ENCODE measurements around the gene STK16. TPM values are rescaled to one million over a fixed set of nuclear protein-coding genes. Genes with fewer than 3 reads are reported as not detected.

STK16 gene
- total and polyA plus RNA-seq, 10 donors: 17.0 to 47.6 (median 29.5) TPM

DNA sequence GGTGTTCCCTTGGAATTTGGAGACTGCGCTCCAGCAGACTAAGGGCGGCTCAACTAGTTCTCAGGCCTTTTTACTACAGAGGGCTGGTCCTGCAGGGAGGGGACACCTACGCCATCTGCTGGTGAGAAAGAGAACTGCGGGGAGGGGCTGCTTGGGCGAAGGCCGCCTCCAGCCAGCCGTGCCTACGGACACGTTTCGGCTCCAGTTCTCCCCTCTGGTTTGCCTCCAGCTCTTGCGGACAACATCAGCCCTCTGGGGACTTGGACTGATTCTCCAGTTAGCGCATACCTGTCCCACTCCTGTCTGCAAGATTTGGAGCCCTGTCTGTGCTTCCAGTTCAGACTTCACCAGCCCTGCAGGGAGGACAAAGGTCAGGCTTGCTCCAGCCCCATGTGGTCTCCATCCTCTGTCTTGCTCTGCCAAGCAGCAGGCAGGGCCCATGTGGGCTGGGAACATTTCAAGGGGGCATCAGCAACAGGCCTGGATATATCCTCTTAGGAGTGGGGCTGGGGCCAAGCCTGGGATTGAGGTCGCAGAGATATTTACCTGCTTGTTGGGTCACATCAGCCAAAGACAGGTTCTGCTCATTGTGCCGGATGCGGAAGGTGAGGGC lies 53.6 kb downstream of the STK16 start:
- Histone ChIP-seq H3K36me3 (no peaks in the 10 kb centered on the region), H3K27ac (no peak overlapping the region), H3K4me3 (no peak overlapping the region), H3K27me3 (replicated peaks in 1 of 7) (peaks cover 0 to 58% (median 4%) of the 10 kb centered on the region in 7 donors), H3K4me1 (peaks cover 0 to 25% (median 18%) of the 10 kb centered on the region in 6 donors), H3K9me3 (no peaks in the 10 kb centered on the region)
- WGBS, 5 donors: 22 to 39% (median 25%) methylated on average over 8 to 15 of the region's 15 CpGs
- TF ChIP-seq POLR2AphosphoS5 (IDR thresholded peaks at IDR 0.05) (peak; percentile 35 to 63 (median 42)), POLR2A (IDR thresholded peaks at IDR 0.05) (no peak), CTCF (IDR thresholded peaks at IDR 0.05 in 8 of 11, conservative IDR thresholded peaks at IDR 0.05 in 3 of 11) (peak; percentile 96 to 100 (median 100))
- peak; percentile 95 for DNase-seq
- intact Hi-C loops (cut with DNase I; ENCODE audit: low total_unique reads): no loop called here

- no peak for TF ChIP-seq CTCF (IDR thresholded peaks at IDR 0.05 in 8 of 11, conservative IDR thresholded peaks at IDR 0.05 in 3 of 11)
- TF ChIP-seq POLR2A (IDR thresholded peaks at IDR 0.05): no peak
- TF ChIP-seq POLR2AphosphoS5 (IDR thresholded peaks at IDR 0.05): no peak
- intact Hi-C loops (cut with DNase I; ENCODE audit: low total_unique reads): no loop called here
- no peaks in the 10 kb centered on the region for H3K9me3 ChIP-seq
- H3K27ac ChIP-seq: no peak overlapping the region
- DNase-seq: peak; percentile 74
- no peaks in the 10 kb centered on the region for H3K36me3 ChIP-seq
- H3K27me3 ChIP-seq (replicated peaks in 1 of 7): peaks cover 0 to 59% (median 4%) of the 10 kb centered on the region in 7 donors
- no peak overlapping the region for H3K4me3 ChIP-seq
- peaks cover 0 to 20% (median 13%) of the 10 kb centered on the region in 6 donors for H3K4me1 ChIP-seq
- 74 to 83% (median 79%) methylated on average over 6 of the region's 6 CpGs for WGBS, 5 donors
Observed at GRCh38 chr2:219299372-219299760, 54.1 kb downstream of the STK16 start.

Small RNA genes within 50 kb of the gene (microRNA-seq; reads per million reads assigned to microRNA genes)
- 0 reads per million in 3 donors for gene MIR153-1

Small RNA genes within 50 kb of the gene (small RNA-seq; reads per million reads assigned to genes)
- gene MIR153-1: 0 to 0.35 (median 0.06) reads per million in 4 donors

Other genes starting within 250 kb of the STK16 start
- under 1 TPM in 1 of 7 donors, not detected in 6; 0.28 TPM for gene CFAP65, start 204.0 kb upstream of the STK16 start, total RNA-seq
- not detected for gene CFAP65, start 204.0 kb upstream of the STK16 start, polyA plus RNA-seq
- not detected for gene IHH, start 184.6 kb upstream of the STK16 start, total RNA-seq
- under 1 TPM in 2 of 3 donors, not detected in 1; 0.06 to 0.13 TPM for gene IHH, start 184.6 kb upstream of the STK16 start, polyA plus RNA-seq
- 10 to 100 TPM; 13.3 to 25.9 (median 16.6) TPM for gene NHEJ1, start 84.7 kb upstream of the STK16 start, total RNA-seq
- gene NHEJ1, start 84.7 kb upstream of the STK16 start, polyA plus RNA-seq: 1 to 10 TPM; 5.5 to 7.9 (median 7.8) TPM
- 1 to 10 TPM; 1.5 to 5.0 (median 3.5) TPM for gene SLC23A3, start 75.5 kb upstream of the STK16 start, total RNA-seq
- gene SLC23A3, start 75.5 kb upstream of the STK16 start, polyA plus RNA-seq: 1 to 10 TPM; 1.2 to 2.2 (median 1.3) TPM
- gene CNPPD1, start 68.6 kb upstream of the STK16 start, total RNA-seq: 10 to 100 TPM; 51.3 to 80.8 (median 66.4) TPM
- gene CNPPD1, start 68.6 kb upstream of the STK16 start, polyA plus RNA-seq: 10 to 100 TPM; 53.5 to 65.2 (median 65.2) TPM
- gene RETREG2, start 67.2 kb upstream of the STK16 start, total RNA-seq: 100 to 1,000 TPM in 2 of 7 donors, 10 to 100 TPM in 5; 51.5 to 101 (median 76.3) TPM
- 10 to 100 TPM; 30.0 to 47.2 (median 32.8) TPM for gene RETREG2, start 67.2 kb upstream of the STK16 start, polyA plus RNA-seq
- 10 to 100 TPM; 46.3 to 77.7 (median 49.8) TPM for gene ZFAND2B, start 38.7 kb upstream of the STK16 start, total RNA-seq
- gene ZFAND2B, start 38.7 kb upstream of the STK16 start, polyA plus RNA-seq: 10 to 100 TPM; 39.4 to 63.6 (median 55.0) TPM
- gene ABCB6, start 26.5 kb upstream of the STK16 start, total RNA-seq: 10 to 100 TPM in 5 of 7 donors, 1 to 10 TPM in 2; 8.4 to 19.5 (median 11.4) TPM
- 10 to 100 TPM; 15.9 to 28.7 (median 28.0) TPM for gene ABCB6, start 26.5 kb upstream of the STK16 start, polyA plus RNA-seq
- gene ATG9A, start 15.8 kb upstream of the STK16 start, total RNA-seq: 10 to 100 TPM; 34.7 to 68.2 (median 47.2) TPM
- gene ATG9A, start 15.8 kb upstream of the STK16 start, polyA plus RNA-seq: 10 to 100 TPM in 2 of 3 donors, 1 to 10 TPM in 1; 9.4 to 13.8 (median 12.6) TPM
- 100 to 1,000 TPM in 1 of 7 donors, 10 to 100 TPM in 6; 68.3 to 141 (median 74.0) TPM for gene ANKZF1, start 15.7 kb upstream of the STK16 start, total RNA-seq
- gene ANKZF1, start 15.7 kb upstream of the STK16 start, polyA plus RNA-seq: 10 to 100 TPM; 30.5 to 70.2 (median 54.7) TPM
- gene GLB1L, start within 50 bp of the STK16 start, total RNA-seq: 1 to 10 TPM; 2.3 to 9.6 (median 8.9) TPM
- gene GLB1L, start within 50 bp of the STK16 start, polyA plus RNA-seq: 1 to 10 TPM; 3.0 to 4.1 (median 3.6) TPM
- not detected for gene TUBA4B, start 7.8 kb downstream of the STK16 start, total RNA-seq
- not detected for gene TUBA4B, start 7.8 kb downstream of the STK16 start, polyA plus RNA-seq
- 100 to 1,000 TPM in 1 of 7 donors, 10 to 100 TPM in 6; 60.2 to 120 (median 73.4) TPM for gene TUBA4A, start 8.4 kb downstream of the STK16 start, total RNA-seq
- gene TUBA4A, start 8.4 kb downstream of the STK16 start, polyA plus RNA-seq: 10 to 100 TPM; 70.6 to 89.2 (median 73.4) TPM
- 10 to 100 TPM; 35.0 to 64.4 (median 54.0) TPM for gene DNAJB2, start 33.9 kb downstream of the STK16 start, total RNA-seq
- gene DNAJB2, start 33.9 kb downstream of the STK16 start, polyA plus RNA-seq: 10 to 100 TPM; 31.4 to 67.2 (median 43.2) TPM
- gene PTPRN, start 63.9 kb downstream of the STK16 start, total RNA-seq: not detected
- gene PTPRN, start 63.9 kb downstream of the STK16 start, polyA plus RNA-seq: under 1 TPM in 2 of 3 donors, not detected in 1; 0.06 to 0.12 TPM
- gene RESP18, start 87.3 kb downstream of the STK16 start, total RNA-seq: under 1 TPM in 1 of 7 donors, not detected in 6; 0.83 TPM
- gene RESP18, start 87.3 kb downstream of the STK16 start, polyA plus RNA-seq: not detected
- 10 to 100 TPM; 46.7 to 65.8 (median 59.2) TPM for gene DNPEP, start 142.4 kb downstream of the STK16 start, total RNA-seq
- 10 to 100 TPM; 74.4 to 92.8 (median 91.7) TPM for gene DNPEP, start 142.4 kb downstream of the STK16 start, polyA plus RNA-seq
- 10 to 100 TPM in 3 of 7 donors, 1 to 10 TPM in 4; 4.3 to 18.1 (median 8.3) TPM for gene DES, start 172.9 kb downstream of the STK16 start, total RNA-seq
- 10 to 100 TPM; 10.8 to 24.7 (median 14.1) TPM for gene DES, start 172.9 kb downstream of the STK16 start, polyA plus RNA-seq
- 1 to 10 TPM in 6 of 7 donors, under 1 TPM in 1; 0.74 to 4.5 (median 2.3) TPM for gene SPEG, start 189.4 kb downstream of the STK16 start, total RNA-seq
- 1 to 10 TPM; 4.4 to 8.2 (median 4.9) TPM for gene SPEG, start 189.4 kb downstream of the STK16 start, polyA plus RNA-seq